K562 (cell line): ENCODE results near the gene KHSRP. TPM values are rescaled to one million over a fixed set of nuclear protein-coding genes. Genes with fewer than 3 reads are reported as not detected.

Source experiments
- CTBP1 ChIP-seq: fragments of 450-650 bp; IDR thresholded peaks from 2 replicates; pipeline ENCODE4 v1.6.1; 2016; ENCODE audit warnings: borderline replicate concordance
- FOXA1 ChIP-seq: fragments of 450-650 bp; IDR thresholded peaks from 2 replicates; pipeline ENCODE4 v1.6.1; 2016; ENCODE audit warnings: mild to moderate bottlenecking, borderline replicate concordance
- HDGF ChIP-seq: fragments of 450-650 bp; IDR thresholded peaks from 2 replicates; pipeline ENCODE4 v1.6.1; 2016
- KDM1A ChIP-seq, 2 experiments: fragments of 450-650 bp; IDR thresholded peaks; 2 replicates each; pipeline ENCODE4 v1.6.1; 2016; ENCODE audit warnings: mild to moderate bottlenecking in 2 of 2
- MAFF ChIP-seq: IDR thresholded peaks from 2 replicates; pipeline ENCODE4 v1.6.1; 2012; ENCODE audit warnings: low read length, improper control_type of control experiment
- NEUROD1 ChIP-seq: fragments of 150-350 bp; IDR thresholded peaks from 2 replicates; pipeline ENCODE4 v1.6.1; 2014; ENCODE audit warnings: borderline replicate concordance, low read length, low read depth; ENCODE audit not compliant: partially characterized antibody
- RBFOX2 ChIP-seq: fragments of 200-400 bp; formaldehyde crosslinking; IDR thresholded peaks from 2 replicates; pipeline ENCODE4 v1.6.1; 2017; ENCODE audit warnings: low read depth, mild to moderate bottlenecking, low read length, moderate library complexity
- SIN3B ChIP-seq: fragments of 450-650 bp; IDR thresholded peaks from 2 replicates; pipeline ENCODE4 v1.6.1; 2017; ENCODE audit warnings: low read depth, mild to moderate bottlenecking, moderate library complexity
- TAL1 ChIP-seq: fragments of 450-650 bp; IDR thresholded peaks from 2 replicates; pipeline ENCODE4 v1.6.1; 2016; ENCODE audit warnings: mild to moderate bottlenecking
- ZC3H8 ChIP-seq: fragments of 450-650 bp; IDR thresholded peaks from 2 replicates; pipeline ENCODE4 v1.6.1; 2017
- ZNF239 ChIP-seq: fragments of 250-450 bp; sonication (Bioruptor Pico); IDR thresholded peaks from 2 replicates; pipeline ENCODE4 v1.4.0; 2020; ENCODE audit warnings: mild to moderate bottlenecking
- ZNF707 ChIP-seq: fragments of 250-450 bp; sonication (Bioruptor Pico); conservative IDR thresholded peaks from 2 replicates; pipeline ENCODE4 v1.8.0; 2022; ENCODE audit warnings: inconsistent platforms, mild to moderate bottlenecking, moderate library complexity
- polyA plus RNA-seq, 8 experiments: library from polyadenylated mRNA; depleted of rRNA in 4 of 8; stranded (reverse) in 5 of 8; unstranded in 3 of 8; fragments of >200 nt; fragmentation: Nextera tagmentation in 2 of 8; fragmentation: Illumina TruSeq in 1 of 8; extraction: Ambion mirVana in 2 of 8; extraction: Trizol in 1 of 8; gene quantifications; 2 replicates each; pipeline versions ENCODE4 v1.2.1 to v1.2.3, GENCODE V29; 2011 to 2014; ENCODE audit warnings: inconsistent platforms in 1 of 8, missing spikeins in 1 of 8
- total RNA-seq, 7 experiments: library from RNA; depleted of rRNA in 6 of 7; stranded (reverse); fragments of >200 nt in 6 of 7; fragmentation: Illumina TruSeq in 2 of 7; extraction: Trizol in 2 of 7; gene quantifications; 2 replicates each; pipeline versions ENCODE4 v1.2.1 to v1.2.3, GENCODE V29; 2011 to 2021; ENCODE audit warnings: low replicate concordance in 1 of 7
- TF ChIP-seq, protein P1 (sequence below): sonication (generic); formaldehyde crosslinking; IDR thresholded peaks from 2 replicates; pipeline ENCODE4 v1.8.0; 2023; ENCODE audit warnings: mild to moderate bottlenecking, missing genetic modification reagents
- TF ChIP-seq, protein P2 (sequence below): fragments of 450-650 bp; IDR thresholded peaks from 2 replicates; pipeline ENCODE4 v1.6.1; 2016; ENCODE audit warnings: low read depth, mild to moderate bottlenecking, moderate library complexity
- TF ChIP-seq, protein P3 (sequence below): sonication (generic); formaldehyde crosslinking; IDR thresholded peaks from 2 replicates; pipeline ENCODE4 v1.8.0; 2023; ENCODE audit warnings: missing genetic modification reagents, mild to moderate bottlenecking, borderline replicate concordance
- TF ChIP-seq, protein P4 (sequence below): sonication (generic); formaldehyde crosslinking; IDR thresholded peaks from 2 replicates; pipeline ENCODE4 v1.8.0; 2022; ENCODE audit warnings: mild to moderate bottlenecking, missing genetic modification reagents
- TF ChIP-seq, protein P5 (sequence below): fragments of 450-650 bp; formaldehyde crosslinking; IDR thresholded peaks from 2 replicates; pipeline ENCODE4 v1.4.0; 2020; ENCODE audit warnings: mild to moderate bottlenecking, moderate library complexity
- TF ChIP-seq, protein P6 (sequence below): fragments of 250-450 bp; sonication (Bioruptor Pico); IDR thresholded peaks from 2 replicates; pipeline ENCODE4 v1.8.0; 2021; ENCODE audit warnings: moderate library complexity, mild to moderate bottlenecking, inconsistent platforms

KHSRP gene
- total and polyA plus RNA-seq, 9 of the 15 experiments (the other 6 are each of a cell fraction or from before 2014, with no cell fraction given): 4.2 to 564 (median 139) TPM

DNA sequence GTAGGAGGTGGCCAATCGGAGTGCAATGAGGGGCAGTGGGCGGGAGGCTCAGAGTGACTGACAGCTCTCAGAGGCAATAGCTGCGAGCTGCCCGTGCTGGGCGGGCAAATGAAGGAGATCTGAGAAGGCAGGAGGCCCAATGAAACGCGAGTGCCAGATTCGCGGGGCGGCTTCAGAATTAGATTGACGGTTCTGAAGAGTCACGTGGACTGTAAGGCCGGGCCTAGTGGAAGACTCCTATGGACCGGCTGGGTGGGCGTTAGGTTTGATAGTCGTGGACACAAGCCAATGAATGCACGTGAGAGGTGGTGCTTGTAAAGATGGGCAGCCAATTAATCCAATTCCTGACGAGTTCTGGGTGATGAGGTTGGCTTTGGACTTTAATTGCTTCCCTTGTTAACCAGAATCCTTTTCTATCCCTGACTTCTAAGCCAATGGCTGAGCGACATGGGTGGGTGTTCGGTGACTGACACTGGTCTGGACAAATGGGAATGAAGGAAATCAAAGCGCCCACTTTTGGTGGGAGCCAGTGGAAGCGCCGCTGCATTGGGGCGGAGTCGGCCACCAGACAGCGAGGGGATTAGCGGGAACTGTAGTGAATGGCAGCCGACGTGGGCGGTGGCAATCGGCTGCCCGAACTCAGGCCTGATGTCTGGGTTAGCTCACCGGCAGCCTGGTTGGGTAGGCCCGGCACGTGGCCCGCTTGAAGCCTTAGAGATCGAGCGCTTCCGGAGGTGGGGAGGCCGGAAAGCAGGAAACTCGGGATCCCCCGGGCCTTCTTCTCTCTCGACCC lies 524 bp upstream of the KHSRP start (continued):
- TF ChIP-seq, protein P1, sequence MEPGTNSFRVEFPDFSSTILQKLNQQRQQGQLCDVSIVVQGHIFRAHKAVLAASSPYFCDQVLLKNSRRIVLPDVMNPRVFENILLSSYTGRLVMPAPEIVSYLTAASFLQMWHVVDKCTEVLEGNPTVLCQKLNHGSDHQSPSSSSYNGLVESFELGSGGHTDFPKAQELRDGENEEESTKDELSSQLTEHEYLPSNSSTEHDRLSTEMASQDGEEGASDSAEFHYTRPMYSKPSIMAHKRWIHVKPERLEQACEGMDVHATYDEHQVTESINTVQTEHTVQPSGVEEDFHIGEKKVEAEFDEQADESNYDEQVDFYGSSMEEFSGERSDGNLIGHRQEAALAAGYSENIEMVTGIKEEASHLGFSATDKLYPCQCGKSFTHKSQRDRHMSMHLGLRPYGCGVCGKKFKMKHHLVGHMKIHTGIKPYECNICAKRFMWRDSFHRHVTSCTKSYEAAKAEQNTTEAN (CRISPR knock-in tag): no peak
- TF ChIP-seq SIN3B (no peak), FOXA1 (no peak), CTBP1 (no peak), ZNF707 (CRISPR knock-in tag) (peak; percentile 4; the same call in 1 of the 2 replicates), TAL1 (no peak), NEUROD1 (peak; percentile 99), KDM1A (IDR thresholded peaks at IDR 0.05) (peak in 1 of 2 experiments; percentile 63; a peak in 1 of 4 replicates), ZC3H8 (no peak), RBFOX2 (peak; percentile 73), HDGF (no peak), ZNF239 (CRISPR knock-in tag) (0 out of 2 replicates have a peak, but pooled peaks have one; percentile 17), MAFF (no peak)
- TF ChIP-seq, protein P2, sequence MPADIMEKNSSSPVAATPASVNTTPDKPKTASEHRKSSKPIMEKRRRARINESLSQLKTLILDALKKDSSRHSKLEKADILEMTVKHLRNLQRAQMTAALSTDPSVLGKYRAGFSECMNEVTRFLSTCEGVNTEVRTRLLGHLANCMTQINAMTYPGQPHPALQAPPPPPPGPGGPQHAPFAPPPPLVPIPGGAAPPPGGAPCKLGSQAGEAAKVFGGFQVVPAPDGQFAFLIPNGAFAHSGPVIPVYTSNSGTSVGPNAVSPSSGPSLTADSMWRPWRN: 0 out of 2 replicates have a peak, but pooled peaks have one; percentile 18
- TF ChIP-seq, protein P3, sequence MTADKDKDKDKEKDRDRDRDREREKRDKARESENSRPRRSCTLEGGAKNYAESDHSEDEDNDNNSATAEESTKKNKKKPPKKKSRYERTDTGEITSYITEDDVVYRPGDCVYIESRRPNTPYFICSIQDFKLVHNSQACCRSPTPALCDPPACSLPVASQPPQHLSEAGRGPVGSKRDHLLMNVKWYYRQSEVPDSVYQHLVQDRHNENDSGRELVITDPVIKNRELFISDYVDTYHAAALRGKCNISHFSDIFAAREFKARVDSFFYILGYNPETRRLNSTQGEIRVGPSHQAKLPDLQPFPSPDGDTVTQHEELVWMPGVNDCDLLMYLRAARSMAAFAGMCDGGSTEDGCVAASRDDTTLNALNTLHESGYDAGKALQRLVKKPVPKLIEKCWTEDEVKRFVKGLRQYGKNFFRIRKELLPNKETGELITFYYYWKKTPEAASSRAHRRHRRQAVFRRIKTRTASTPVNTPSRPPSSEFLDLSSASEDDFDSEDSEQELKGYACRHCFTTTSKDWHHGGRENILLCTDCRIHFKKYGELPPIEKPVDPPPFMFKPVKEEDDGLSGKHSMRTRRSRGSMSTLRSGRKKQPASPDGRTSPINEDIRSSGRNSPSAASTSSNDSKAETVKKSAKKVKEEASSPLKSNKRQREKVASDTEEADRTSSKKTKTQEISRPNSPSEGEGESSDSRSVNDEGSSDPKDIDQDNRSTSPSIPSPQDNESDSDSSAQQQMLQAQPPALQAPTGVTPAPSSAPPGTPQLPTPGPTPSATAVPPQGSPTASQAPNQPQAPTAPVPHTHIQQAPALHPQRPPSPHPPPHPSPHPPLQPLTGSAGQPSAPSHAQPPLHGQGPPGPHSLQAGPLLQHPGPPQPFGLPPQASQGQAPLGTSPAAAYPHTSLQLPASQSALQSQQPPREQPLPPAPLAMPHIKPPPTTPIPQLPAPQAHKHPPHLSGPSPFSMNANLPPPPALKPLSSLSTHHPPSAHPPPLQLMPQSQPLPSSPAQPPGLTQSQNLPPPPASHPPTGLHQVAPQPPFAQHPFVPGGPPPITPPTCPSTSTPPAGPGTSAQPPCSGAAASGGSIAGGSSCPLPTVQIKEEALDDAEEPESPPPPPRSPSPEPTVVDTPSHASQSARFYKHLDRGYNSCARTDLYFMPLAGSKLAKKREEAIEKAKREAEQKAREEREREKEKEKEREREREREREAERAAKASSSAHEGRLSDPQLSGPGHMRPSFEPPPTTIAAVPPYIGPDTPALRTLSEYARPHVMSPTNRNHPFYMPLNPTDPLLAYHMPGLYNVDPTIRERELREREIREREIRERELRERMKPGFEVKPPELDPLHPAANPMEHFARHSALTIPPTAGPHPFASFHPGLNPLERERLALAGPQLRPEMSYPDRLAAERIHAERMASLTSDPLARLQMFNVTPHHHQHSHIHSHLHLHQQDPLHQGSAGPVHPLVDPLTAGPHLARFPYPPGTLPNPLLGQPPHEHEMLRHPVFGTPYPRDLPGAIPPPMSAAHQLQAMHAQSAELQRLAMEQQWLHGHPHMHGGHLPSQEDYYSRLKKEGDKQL: no peak
- TF ChIP-seq, protein P4, sequence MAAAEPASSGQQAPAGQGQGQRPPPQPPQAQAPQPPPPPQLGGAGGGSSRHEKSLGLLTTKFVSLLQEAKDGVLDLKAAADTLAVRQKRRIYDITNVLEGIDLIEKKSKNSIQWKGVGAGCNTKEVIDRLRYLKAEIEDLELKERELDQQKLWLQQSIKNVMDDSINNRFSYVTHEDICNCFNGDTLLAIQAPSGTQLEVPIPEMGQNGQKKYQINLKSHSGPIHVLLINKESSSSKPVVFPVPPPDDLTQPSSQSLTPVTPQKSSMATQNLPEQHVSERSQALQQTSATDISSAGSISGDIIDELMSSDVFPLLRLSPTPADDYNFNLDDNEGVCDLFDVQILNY (CRISPR knock-in tag): peak; percentile 88; the same call in 1 of the 2 replicates
- TF ChIP-seq, protein P5, sequence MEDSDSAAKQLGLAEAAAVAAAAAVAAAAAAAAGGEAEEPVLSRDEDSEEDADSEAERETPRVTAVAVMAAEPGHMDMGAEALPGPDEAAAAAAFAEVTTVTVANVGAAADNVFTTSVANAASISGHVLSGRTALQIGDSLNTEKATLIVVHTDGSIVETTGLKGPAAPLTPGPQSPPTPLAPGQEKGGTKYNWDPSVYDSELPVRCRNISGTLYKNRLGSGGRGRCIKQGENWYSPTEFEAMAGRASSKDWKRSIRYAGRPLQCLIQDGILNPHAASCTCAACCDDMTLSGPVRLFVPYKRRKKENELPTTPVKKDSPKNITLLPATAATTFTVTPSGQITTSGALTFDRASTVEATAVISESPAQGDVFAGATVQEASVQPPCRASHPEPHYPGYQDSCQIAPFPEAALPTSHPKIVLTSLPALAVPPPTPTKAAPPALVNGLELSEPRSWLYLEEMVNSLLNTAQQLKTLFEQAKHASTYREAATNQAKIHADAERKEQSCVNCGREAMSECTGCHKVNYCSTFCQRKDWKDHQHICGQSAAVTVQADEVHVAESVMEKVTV (CRISPR knock-in tag): no peak
- TF ChIP-seq, protein P6, sequence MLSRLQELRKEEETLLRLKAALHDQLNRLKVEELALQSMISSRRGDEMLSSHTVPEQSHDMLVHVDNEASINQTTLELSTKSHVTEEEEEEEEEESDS: no peak
